H9 (cell line): ENCODE data around the gene DENND1A. TPM values are rescaled to one million over a fixed set of nuclear protein-coding genes. Genes with fewer than 3 reads are reported as not detected.

ENCODE experiments used
- DNase-seq: peaks from one replicate; pipeline ENCODE4 v3.0.0-alpha.2; 2017
- H2AFZ ChIP-seq: one replicate; pipeline ENCODE4 v1.6.1; 2013; ENCODE audit warnings: mild to moderate bottlenecking, low read length, control low read depth, moderate library complexity
- H2AK5ac ChIP-seq: 2 replicates; pipeline ENCODE4 v1.6.1; 2013; ENCODE audit warnings: low read length, control low read depth, mixed read lengths; ENCODE audit not compliant: insufficient read length
- H2BK120ac ChIP-seq: one replicate; pipeline ENCODE4 v1.6.1; 2013; ENCODE audit warnings: low read depth, mild to moderate bottlenecking, low read length, control low read depth, inconsistent platforms; ENCODE audit not compliant: poor library complexity, severe bottlenecking
- H2BK12ac ChIP-seq: 2 replicates; pipeline ENCODE4 v1.6.1; 2013; ENCODE audit warnings: low read length, control low read depth, mixed read lengths, low read depth; ENCODE audit not compliant: insufficient read length
- H2BK15ac ChIP-seq: 2 replicates; pipeline ENCODE4 v1.6.1; 2013; ENCODE audit warnings: low read depth, low read length, control low read depth
- H2BK20ac ChIP-seq: one replicate; pipeline ENCODE4 v1.6.1; 2013; ENCODE audit warnings: low read depth, mild to moderate bottlenecking, low read length, control low read depth, inconsistent platforms; ENCODE audit not compliant: poor library complexity, severe bottlenecking
- H2BK5ac ChIP-seq: 2 replicates; pipeline ENCODE4 v1.6.1; 2013; ENCODE audit warnings: low read length, control low read depth, mixed read lengths; ENCODE audit not compliant: insufficient read length
- H3K14ac ChIP-seq: 2 replicates; pipeline ENCODE4 v1.6.1; 2013; ENCODE audit warnings: low read length, control low read depth; ENCODE audit not compliant: insufficient read depth
- H3K18ac ChIP-seq: 2 replicates; pipeline ENCODE4 v1.6.1; 2013; ENCODE audit warnings: low read depth, mild to moderate bottlenecking, mixed read lengths, low read length, control low read depth; ENCODE audit not compliant: insufficient read length
- H3K23ac ChIP-seq: 2 replicates; pipeline ENCODE4 v1.6.1; 2013; ENCODE audit warnings: low read length, control low read depth, mixed read lengths, low read depth; ENCODE audit not compliant: insufficient read length
- H3K23me2 ChIP-seq: 2 replicates; pipeline ENCODE4 v1.6.1; 2013; ENCODE audit warnings: low read depth, mild to moderate bottlenecking, mixed read lengths, low read length, control low read depth; ENCODE audit not compliant: insufficient read length, poor library complexity, severe bottlenecking
- H3K27ac ChIP-seq: 2 replicates; pipeline ENCODE4 v1.5.1; 2013; ENCODE audit warnings: low read length, control low read depth, mixed read lengths, low read depth; ENCODE audit not compliant: insufficient read length
- H3K27me3 ChIP-seq: 2 replicates; pipeline ENCODE4 v1.6.1; 2013; ENCODE audit warnings: low read length, control low read depth, inconsistent platforms; ENCODE audit not compliant: insufficient read depth
- H3K4ac ChIP-seq: 2 replicates; pipeline ENCODE4 v1.6.1; 2013; ENCODE audit warnings: low read depth, mild to moderate bottlenecking, control low read depth, inconsistent platforms, low read length, moderate library complexity
- H3K4me1 ChIP-seq: 2 replicates; pipeline ENCODE4 v1.6.1; 2013; ENCODE audit warnings: low read length, control low read depth, inconsistent platforms; ENCODE audit not compliant: insufficient read depth
- H3K4me2 ChIP-seq: 2 replicates; pipeline ENCODE4 v1.6.1; 2013; ENCODE audit warnings: low read length, control low read depth, mixed read lengths; ENCODE audit not compliant: insufficient read length, insufficient read depth
- H3K56ac ChIP-seq: 2 replicates; pipeline ENCODE4 v1.6.1; 2013; ENCODE audit warnings: low read depth, mild to moderate bottlenecking, mixed read lengths, low read length, control low read depth; ENCODE audit not compliant: insufficient read length
- H3K79me1 ChIP-seq: 2 replicates; pipeline ENCODE4 v1.6.1; 2013; ENCODE audit warnings: low read depth, mild to moderate bottlenecking, moderate library complexity, low read length, control low read depth, inconsistent platforms; ENCODE audit not compliant: insufficient read depth, poor library complexity, severe bottlenecking
- H3K79me2 ChIP-seq: 2 replicates; pipeline ENCODE4 v1.6.1; 2013; ENCODE audit warnings: low read length, control low read depth, inconsistent platforms; ENCODE audit not compliant: insufficient read depth
- H3K9ac ChIP-seq: 2 replicates; pipeline ENCODE4 v1.6.1; 2013; ENCODE audit warnings: low read length, control low read depth, mixed read lengths; ENCODE audit not compliant: insufficient read length; ENCODE audit errors: extremely low read depth
- H3K9me3 ChIP-seq: one replicate; pipeline ENCODE4 v1.6.1; 2013; ENCODE audit warnings: low read depth, low read length, inconsistent platforms; ENCODE audit not compliant: control insufficient read depth
- H3T11ph ChIP-seq: one replicate; pipeline ENCODE4 v1.6.1; 2013; ENCODE audit warnings: mild to moderate bottlenecking, low read length, control low read depth, inconsistent platforms
- H4K20me1 ChIP-seq: one replicate; pipeline ENCODE4 v1.6.1; 2013; ENCODE audit not compliant: control insufficient read depth, insufficient read length, insufficient read depth
- H4K5ac ChIP-seq: 2 replicates; pipeline ENCODE4 v1.6.1; 2013; ENCODE audit warnings: low read depth, mild to moderate bottlenecking, mixed read lengths, low read length, control low read depth; ENCODE audit not compliant: insufficient read length
- H4K8ac ChIP-seq: replicated peaks from 2 replicates; pipeline ENCODE4 v1.6.1; 2013; ENCODE audit warnings: low read length, control low read depth, mixed read lengths, low read depth; ENCODE audit not compliant: insufficient read length
- H4K91ac ChIP-seq: 2 replicates; pipeline ENCODE4 v1.6.1; 2013; ENCODE audit warnings: low read depth, mild to moderate bottlenecking, moderate library complexity, mixed read lengths, low read length, control low read depth; ENCODE audit not compliant: insufficient read length
- H3K27ac Mint-ChIP-seq, 3 experiments: 2 replicates in 2 of 3; 3 replicates in 1 of 3; pipeline ENCODE4 v1.8.0; 2020 to 2021; ENCODE audit warnings: mixed read lengths in 3 of 3, mild to moderate bottlenecking in 1 of 3, moderate library complexity in 1 of 3
- H3K27me3 Mint-ChIP-seq: 2 replicates; pipeline ENCODE4 v1.8.0; 2021; ENCODE audit warnings: low read depth, mild to moderate bottlenecking, moderate library complexity, mixed read lengths
- H3K36me3 Mint-ChIP-seq, 3 experiments: 2 replicates in 2 of 3; 3 replicates in 1 of 3; pipeline ENCODE4 v1.8.0; 2020 to 2021; ENCODE audit warnings: low read depth in 3 of 3, mixed read lengths in 3 of 3; ENCODE audit not compliant: insufficient read depth in 1 of 3
- H3K4me1 Mint-ChIP-seq, 2 experiments: 2 replicates each; pipeline ENCODE4 v1.8.0; 2020; ENCODE audit warnings: mixed read lengths in 2 of 2
- H3K4me3 Mint-ChIP-seq, 2 experiments: 2 replicates in 1 of 2; 3 replicates in 1 of 2; pipeline ENCODE4 v1.8.0; 2020 to 2021; ENCODE audit warnings: mild to moderate bottlenecking in 2 of 2, mixed read lengths in 2 of 2, moderate library complexity in 1 of 2
- H3K9me3 Mint-ChIP-seq, 2 experiments: 2 replicates in 1 of 2; 3 replicates in 1 of 2; pipeline ENCODE4 v1.8.0; 2020; ENCODE audit warnings: mild to moderate bottlenecking in 2 of 2, mixed read lengths in 2 of 2, moderate library complexity in 1 of 2
- WGBS: extraction: QIAGEN DNeasy Blood & Tissue Kit; methylation state at CpG from one replicate; pipeline ENCODE4 v1.1.7; 2013; ENCODE audit warnings: missing lambda C conversion rate, low lambda C conversion rate, mixed read lengths; ENCODE audit not compliant: insufficient read length; ENCODE audit errors: extremely low coverage; 5-methylcytosine and 5-hydroxymethylcytosine counted together
- total RNA-seq: library from RNA; stranded (reverse); gene quantifications from 2 replicates; pipeline ENCODE4 v1.2.1, GENCODE V29; 2021
- TF ChIP-seq, protein P1 (sequence below): fragments of 200-600 bp; sonication (generic); conservative IDR thresholded peaks from 3 replicates; pipeline ENCODE4 v1.8.0; 2021; ENCODE audit warnings: antibody characterized with exemption, mild to moderate bottlenecking

DENND1A gene
- total RNA-seq, 1 experiment from 2014 or later, result 20.4 TPM

DNA sequence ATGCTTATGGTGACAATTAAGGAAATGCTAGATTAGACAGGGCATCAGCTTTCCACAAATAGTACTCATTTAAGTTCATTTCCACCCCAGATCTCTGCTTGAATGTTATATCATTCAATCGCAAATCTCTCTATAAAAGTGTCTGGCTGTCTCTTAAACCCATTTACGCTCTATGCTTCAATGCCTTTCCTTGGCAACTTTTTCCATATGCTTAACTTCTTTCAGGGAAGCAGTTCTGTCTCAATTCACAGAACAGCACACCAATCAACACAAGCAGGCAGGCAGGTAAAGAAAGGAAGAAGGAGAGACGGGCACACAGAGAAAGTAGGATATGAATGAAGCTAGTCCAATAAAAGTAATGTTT, 243.1 kb downstream of the DENND1A start:
- Mint-ChIP-seq H3K9me3 (no peaks in the 10 kb centered on the region; a peak in 1 of 5 replicates), H3K36me3 (peaks cover 0 to 10% (median 6%) of the 10 kb centered on the region in 3 experiments; a peak in 5 of 7 replicates), H3K4me3 (no peak overlapping the region), H3K27me3 (no peaks in the 10 kb centered on the region), H3K4me1 (peaks cover 0 to 4% of the 10 kb centered on the region in 2 experiments; a peak in 3 of 4 replicates), H3K27ac (no peak overlapping the region)
- Histone ChIP-seq H2BK120ac (no peak overlapping the region), H3T11ph (no peak overlapping the region), H2AK5ac (no peak overlapping the region), H3K23me2 (no peaks in the 10 kb centered on the region), H4K91ac (no peak overlapping the region), H4K8ac (no peak overlapping the region), H3K79me2 (no peaks in the 10 kb centered on the region), H3K23ac (no peak overlapping the region), H2BK15ac (no peak overlapping the region), H2BK20ac (no peak overlapping the region), H2BK5ac (no peak overlapping the region), H3K56ac (no peak overlapping the region), H4K5ac (no peak overlapping the region), H3K4ac (no peak overlapping the region), H3K9ac (no peak overlapping the region), H4K20me1 (no peaks in the 10 kb centered on the region), H3K79me1 (no peaks in the 10 kb centered on the region), H3K4me2 (no peak overlapping the region), H3K27ac (no peak overlapping the region), H2AFZ (no peak overlapping the region), H3K27me3 (no peaks in the 10 kb centered on the region), H2BK12ac (no peak overlapping the region), H3K18ac (no peak overlapping the region), H3K14ac (no peak overlapping the region), H3K9me3 (no peaks in the 10 kb centered on the region), H3K4me1 (no peaks in the 10 kb centered on the region)
- no peak for DNase-seq
- TF ChIP-seq, protein P1, sequence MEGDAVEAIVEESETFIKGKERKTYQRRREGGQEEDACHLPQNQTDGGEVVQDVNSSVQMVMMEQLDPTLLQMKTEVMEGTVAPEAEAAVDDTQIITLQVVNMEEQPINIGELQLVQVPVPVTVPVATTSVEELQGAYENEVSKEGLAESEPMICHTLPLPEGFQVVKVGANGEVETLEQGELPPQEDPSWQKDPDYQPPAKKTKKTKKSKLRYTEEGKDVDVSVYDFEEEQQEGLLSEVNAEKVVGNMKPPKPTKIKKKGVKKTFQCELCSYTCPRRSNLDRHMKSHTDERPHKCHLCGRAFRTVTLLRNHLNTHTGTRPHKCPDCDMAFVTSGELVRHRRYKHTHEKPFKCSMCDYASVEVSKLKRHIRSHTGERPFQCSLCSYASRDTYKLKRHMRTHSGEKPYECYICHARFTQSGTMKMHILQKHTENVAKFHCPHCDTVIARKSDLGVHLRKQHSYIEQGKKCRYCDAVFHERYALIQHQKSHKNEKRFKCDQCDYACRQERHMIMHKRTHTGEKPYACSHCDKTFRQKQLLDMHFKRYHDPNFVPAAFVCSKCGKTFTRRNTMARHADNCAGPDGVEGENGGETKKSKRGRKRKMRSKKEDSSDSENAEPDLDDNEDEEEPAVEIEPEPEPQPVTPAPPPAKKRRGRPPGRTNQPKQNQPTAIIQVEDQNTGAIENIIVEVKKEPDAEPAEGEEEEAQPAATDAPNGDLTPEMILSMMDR, result no peak
- WGBS, result no CpG with 5 or more reads among the region's 3 CpGs
